NT2/D1 (cell line): Measurements from ENCODE around the gene ABCA3.
A peak's percentile ranks its signal among the peaks of the same experiment; 100 is the strongest.

Experiments used
- DNase-seq: peaks from one replicate; pipeline ENCODE4 v3.0.0-alpha.2; 2011; ENCODE audit warnings: low read depth, low spot score
- H3K27me3 ChIP-seq: 2 replicates; pipeline ENCODE4 v1.6.0; 2011; ENCODE audit warnings: mild to moderate bottlenecking; ENCODE audit not compliant: insufficient read length, insufficient read depth
- H3K36me3 ChIP-seq: 2 replicates; pipeline ENCODE4 v1.6.1; 2011; ENCODE audit warnings: mild to moderate bottlenecking, low read length, mixed read lengths; ENCODE audit not compliant: insufficient read depth, insufficient read length
- H3K4me1 ChIP-seq: 2 replicates; pipeline ENCODE4 v1.5.1; 2011; ENCODE audit not compliant: insufficient read depth, insufficient read length
- H3K4me3 ChIP-seq: 2 replicates; pipeline ENCODE4 v1.5.1; 2011; ENCODE audit warnings: low read depth; ENCODE audit not compliant: insufficient read length
- H3K9ac ChIP-seq: 2 replicates; pipeline ENCODE4 v1.6.0; 2011; ENCODE audit warnings: low read depth; ENCODE audit not compliant: insufficient read length
- H3K9me3 ChIP-seq: 2 replicates; pipeline ENCODE4 v1.5.1; 2011; ENCODE audit warnings: mild to moderate bottlenecking, low read length; ENCODE audit not compliant: insufficient read depth
- SUZ12 ChIP-seq: IDR thresholded peaks from 2 replicates; pipeline ENCODE4 v1.6.1; 2011; ENCODE audit not compliant: insufficient read length, insufficient read depth; ENCODE audit errors: extremely low read depth
- YY1 ChIP-seq: IDR thresholded peaks from 2 replicates; pipeline ENCODE4 v1.6.1; 2011; ENCODE audit not compliant: insufficient read length, insufficient read depth
- ZNF274 ChIP-seq: IDR thresholded peaks from 2 replicates; pipeline ENCODE4 v1.6.1; 2011; ENCODE audit warnings: mild to moderate bottlenecking, low read depth, low read length

Gene ABCA3

DNA sequence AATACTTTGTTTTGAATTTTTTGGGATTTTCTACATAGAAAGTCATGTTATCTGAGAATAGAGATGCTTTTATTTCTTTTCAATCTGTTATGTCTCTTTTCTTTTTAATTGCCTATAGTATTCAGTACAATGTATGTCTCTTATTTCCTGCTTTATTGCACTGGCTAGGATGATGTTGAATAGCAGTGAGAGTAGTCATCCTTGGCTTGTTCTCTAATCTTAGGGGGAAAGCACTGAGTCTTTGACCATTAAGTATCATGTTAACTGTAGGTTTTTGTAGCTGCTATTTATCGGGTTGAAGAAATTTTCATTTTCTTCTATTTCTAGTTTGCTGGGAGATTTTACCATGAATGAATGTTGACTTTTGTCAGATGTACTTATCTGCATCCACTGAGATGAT is 10.0 kb upstream of the ABCA3 start:
- no peak for TF ChIP-seq ZNF274
- TF ChIP-seq SUZ12: no peak
- no peak for TF ChIP-seq YY1

DNA sequence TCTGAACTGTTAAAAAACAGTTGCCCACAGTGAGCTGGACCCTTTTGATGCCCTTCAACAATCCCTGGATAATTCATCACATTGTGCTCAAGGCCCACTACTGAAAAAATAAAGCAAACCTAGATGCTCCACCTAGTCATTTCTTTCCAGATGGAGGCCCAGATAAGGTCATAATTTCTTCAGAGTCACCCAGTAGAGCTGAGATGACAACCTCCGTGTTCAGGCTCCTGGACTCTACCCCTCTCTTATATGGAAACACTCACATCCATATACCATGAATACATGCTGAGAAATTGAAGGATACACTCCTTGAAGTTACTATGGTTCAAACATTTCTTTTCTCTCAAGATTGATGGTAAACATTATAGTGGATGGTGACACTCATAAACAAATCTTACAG is 2.7 kb upstream of the ABCA3 start:
- Histone ChIP-seq H3K27me3 (peaks cover 19% of the 10 kb centered on the region), H3K4me1 (peaks cover 4% of the 10 kb centered on the region), H3K4me3 (no peak overlapping the region), H3K9me3 (peaks cover 23% of the 10 kb centered on the region; the same call in 1 of the 2 replicates), H3K36me3 (no peaks in the 10 kb centered on the region), H3K9ac (no peak overlapping the region)
- DNase-seq: no peak
- TF ChIP-seq SUZ12: no peak
- TF ChIP-seq YY1: no peak
- TF ChIP-seq ZNF274: no peak

More for the DNA sequence above, 10.0 kb upstream of the ABCA3 start:
- Histone ChIP-seq H3K4me3 (no peak overlapping the region), H3K9me3 (no peaks in the 10 kb centered on the region), H3K4me1 (no peaks in the 10 kb centered on the region), H3K27me3 (no peaks in the 10 kb centered on the region), H3K36me3 (no peaks in the 10 kb centered on the region), H3K9ac (no peak overlapping the region)
- no peak for DNase-seq

- no peak for DNase-seq
- TF ChIP-seq ZNF274 (no peak), SUZ12 (no peak), YY1 (no peak)
- peaks cover 6% of the 10 kb centered on the region for H3K4me1 ChIP-seq
- no peak overlapping the region for H3K4me3 ChIP-seq
- peaks cover 23% of the 10 kb centered on the region; the same call in 1 of the 2 replicates for H3K9me3 ChIP-seq
- peaks cover 27% of the 10 kb centered on the region for H3K27me3 ChIP-seq
- H3K36me3 ChIP-seq: no peaks in the 10 kb centered on the region
- H3K9ac ChIP-seq: no peak overlapping the region
Observed at GRCh38 chr16:2341456-2342447, 1.2 kb upstream of the ABCA3 start.

DNA sequence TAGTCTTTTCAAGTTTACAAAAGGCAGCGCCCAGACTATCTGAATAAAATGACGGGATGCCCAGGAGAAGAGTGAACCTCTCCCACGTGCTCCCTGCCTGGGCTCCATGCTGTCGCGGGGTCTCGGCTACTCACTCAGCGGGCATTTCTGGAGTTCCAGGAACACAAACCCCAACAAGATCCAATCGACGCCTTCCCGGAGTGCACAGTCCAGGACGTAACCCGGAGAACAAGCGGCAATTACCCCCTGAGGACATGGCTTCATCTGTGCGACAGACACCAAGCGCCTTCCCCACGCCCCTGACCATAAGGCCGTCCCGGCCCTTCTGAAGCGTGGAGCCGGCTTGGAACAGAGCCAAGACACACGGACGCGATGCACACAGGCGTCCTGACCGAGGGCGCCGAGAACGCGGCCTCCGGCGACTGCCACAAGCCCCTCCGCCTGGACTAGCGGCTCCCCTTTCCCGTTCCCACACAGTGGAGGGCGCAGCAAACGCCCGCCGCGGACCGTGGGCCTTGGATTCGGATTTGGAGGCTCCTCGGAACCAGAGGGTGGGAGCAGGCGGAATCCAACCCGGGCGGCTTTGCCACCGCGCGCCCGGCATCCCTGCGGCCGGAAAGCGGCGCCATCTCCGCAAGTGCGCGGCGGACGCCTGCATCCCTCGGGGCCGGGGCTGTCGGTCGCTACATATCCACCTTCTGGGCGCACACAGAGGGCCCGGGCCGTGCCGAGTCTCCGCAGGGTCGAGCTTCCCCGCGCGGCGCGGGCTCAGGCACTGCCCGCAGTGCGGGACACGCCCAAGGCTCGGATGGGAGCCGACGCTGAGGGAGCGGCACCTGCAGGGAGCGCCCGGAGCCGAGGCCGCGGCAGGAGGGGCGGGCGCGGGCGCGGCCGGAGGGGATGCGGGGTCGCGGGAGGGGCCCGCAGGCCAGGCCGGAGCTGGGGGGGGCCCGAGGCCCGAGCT is 725 bp downstream of the ABCA3 start:
- H3K9me3 ChIP-seq: peaks cover 23% of the 10 kb centered on the region; the same call in 1 of the 2 replicates
- no peaks in the 10 kb centered on the region for H3K36me3 ChIP-seq
- TF ChIP-seq ZNF274: no peak
- TF ChIP-seq YY1: no peak
- TF ChIP-seq SUZ12: no peak
- H3K4me3 ChIP-seq: peak overlapping the region; percentile 73
- no peak for DNase-seq
- peaks cover 6% of the 10 kb centered on the region for H3K4me1 ChIP-seq
- peak overlapping the region; percentile 84 for H3K9ac ChIP-seq
- H3K27me3 ChIP-seq: peaks cover 27% of the 10 kb centered on the region

- Histone ChIP-seq H3K27me3 (peaks cover 27% of the 10 kb centered on the region), H3K36me3 (no peaks in the 10 kb centered on the region), H3K4me3 (no peak overlapping the region), H3K4me1 (peaks cover 9% of the 10 kb centered on the region), H3K9me3 (peaks cover 19% of the 10 kb centered on the region; the same call in 1 of the 2 replicates), H3K9ac (no peak overlapping the region)
- TF ChIP-seq ZNF274: no peak
- no peak for TF ChIP-seq SUZ12
- no peak for TF ChIP-seq YY1
- no peak for DNase-seq
Observed at GRCh38 chr16:2337431-2338296, 2.9 kb downstream of the ABCA3 start.

GRCh38 chr16:2335286-2335895 is 5.1 kb downstream of the ABCA3 start:
- Histone ChIP-seq H3K9me3 (no peaks in the 10 kb centered on the region), H3K4me1 (peaks cover 9% of the 10 kb centered on the region), H3K36me3 (no peaks in the 10 kb centered on the region), H3K4me3 (no peak overlapping the region), H3K27me3 (peaks cover 30% of the 10 kb centered on the region), H3K9ac (no peak overlapping the region)
- DNase-seq: no peak
- TF ChIP-seq YY1 (no peak), ZNF274 (no peak), SUZ12 (no peak)
